Adrenal gland (tissue), 5 donors: Measurements from ENCODE around the gene PRIM2.

ENCODE experiments used
- CTCF ChIP-seq, 6 experiments: fragments of 450-650 bp in 4 of 6; fragments of 200-600 bp in 2 of 6; sonication (generic) in 1 of 6; IDR thresholded peaks; 1 replicate in 5 of 6; 2 replicates in 1 of 6; pipeline versions ENCODE4 v1.5.1 to v1.8.0; 2016 to 2021; ENCODE audit warnings: antibody characterized with exemption in 6 of 6, mild to moderate bottlenecking in 2 of 6, moderate library complexity in 1 of 6
- POLR2A ChIP-seq, 2 donors: fragments of 450-650 bp; IDR thresholded peaks; one replicate each; pipeline ENCODE4 v1.6.1; 2017; ENCODE audit warnings: antibody characterized with exemption in 2 of 2, mild to moderate bottlenecking in 2 of 2, moderate library complexity in 1 of 2
- donor health status: DM: no; HTN: no; CAD: no.

DNA sequence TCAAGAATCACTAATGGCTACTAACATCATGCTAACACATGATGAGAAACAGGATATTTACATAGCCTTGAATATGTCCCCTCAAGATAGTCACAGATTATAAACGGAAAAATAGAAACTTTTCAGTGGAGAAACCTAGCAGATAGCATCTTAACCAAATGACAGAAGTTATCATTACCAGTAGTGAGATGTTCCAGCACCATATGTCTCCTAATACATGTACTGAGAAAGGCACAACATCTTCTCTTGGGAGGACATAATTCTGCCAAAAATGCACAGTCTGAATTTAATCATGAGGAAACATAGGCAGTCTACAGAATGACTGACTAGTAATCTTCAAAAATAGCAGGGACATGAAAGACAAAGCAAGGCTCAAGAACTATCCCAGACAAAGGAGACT is 19.9 kb upstream of the PRIM2 start:
- TF ChIP-seq POLR2A (IDR thresholded peaks at IDR 0.05): no peak
- TF ChIP-seq CTCF (IDR thresholded peaks at IDR 0.05): no peak
